Measurements from ENCODE around the gene TAF13.
"Not testable (repeated sequence)": the region's sequence is repeated elsewhere in the genome, so short reads cannot be mapped to it uniquely, and the experiment has no call there.

TAF13 gene

DNA sequence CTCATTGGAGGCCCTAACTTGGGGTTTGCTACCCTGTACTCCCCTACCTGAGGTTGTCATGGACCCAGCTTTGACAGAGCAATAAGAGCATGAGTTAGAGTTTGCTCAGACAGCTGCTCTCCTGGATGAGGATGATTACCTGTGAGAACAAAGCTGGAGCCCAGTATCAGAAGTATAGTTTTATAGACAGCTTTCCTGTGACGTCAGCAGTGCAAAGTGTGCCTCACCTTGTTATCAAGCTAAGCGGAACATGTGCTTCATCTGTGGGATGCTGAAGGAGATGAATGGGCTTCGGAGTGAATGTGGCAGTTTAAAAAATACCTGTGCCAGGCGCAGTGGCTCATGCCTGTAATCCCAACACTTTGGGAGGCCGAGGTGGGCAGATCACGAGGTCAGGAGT lies 28.5 kb downstream of the TAF13 start:
- Histone ChIP-seq H3K4me1 (ENCODE audit: control insufficient read depth, insufficient read depth, low read length) (no peaks in the 10 kb centered on the region), H3K36me3 (ENCODE audit: control insufficient read depth in 2 of 2, insufficient read depth in 2 of 2, low read length in 2 of 2) (no peaks in the 10 kb centered on the region), H3K9me3 (ENCODE audit: control insufficient read depth in 2 of 2, low read length in 2 of 2) (no peaks in the 10 kb centered on the region), H3K4me3 (ENCODE audit: low read length in 2 of 2) (no peak overlapping the region), H3K27me3 (ENCODE audit: control insufficient read depth in 1 of 2, insufficient read depth in 2 of 2, low read length in 2 of 2) (no peaks in the 10 kb centered on the region), H3K27ac (ENCODE audit: low read length) (no peak overlapping the region), H3K9ac (ENCODE audit: low read length in 2 of 2) (no peak overlapping the region)

DNA sequence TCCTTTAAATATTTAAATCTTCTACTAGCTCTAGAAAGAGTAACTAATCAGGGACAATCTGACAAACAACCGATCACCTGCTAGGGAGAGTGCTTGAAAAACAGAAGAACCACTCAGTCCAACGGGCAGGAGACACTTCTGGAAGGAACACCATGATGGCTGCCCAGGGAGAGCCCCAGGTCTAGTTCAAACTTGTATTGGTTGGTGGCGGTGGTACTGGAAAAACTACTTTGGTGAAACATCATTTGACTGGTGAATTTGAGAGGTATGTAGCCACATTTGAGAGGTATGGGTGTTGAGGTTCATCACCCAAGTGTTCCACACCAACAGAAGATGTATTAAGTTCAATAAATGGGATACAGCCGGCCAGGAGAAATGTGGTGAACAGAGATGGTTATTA lies 29.1 kb downstream of the TAF13 start:
- H3K4me1 ChIP-seq (ENCODE audit: control insufficient read depth, insufficient read depth, low read length), result no peaks in the 10 kb centered on the region
- H3K4me3 ChIP-seq (ENCODE audit: low read length in 2 of 2), result no peak overlapping the region
- no peaks in the 10 kb centered on the region for H3K27me3 ChIP-seq (ENCODE audit: control insufficient read depth in 1 of 2, insufficient read depth in 2 of 2, low read length in 2 of 2)
- H3K9me3 ChIP-seq (ENCODE audit: control insufficient read depth in 2 of 2, low read length in 2 of 2), result no peaks in the 10 kb centered on the region
- no peak overlapping the region for H3K9ac ChIP-seq (ENCODE audit: low read length in 2 of 2)
- no peak overlapping the region for H3K27ac ChIP-seq (ENCODE audit: low read length)
- no peaks in the 10 kb centered on the region for H3K36me3 ChIP-seq (ENCODE audit: control insufficient read depth in 2 of 2, insufficient read depth in 2 of 2, low read length in 2 of 2)

DNA sequence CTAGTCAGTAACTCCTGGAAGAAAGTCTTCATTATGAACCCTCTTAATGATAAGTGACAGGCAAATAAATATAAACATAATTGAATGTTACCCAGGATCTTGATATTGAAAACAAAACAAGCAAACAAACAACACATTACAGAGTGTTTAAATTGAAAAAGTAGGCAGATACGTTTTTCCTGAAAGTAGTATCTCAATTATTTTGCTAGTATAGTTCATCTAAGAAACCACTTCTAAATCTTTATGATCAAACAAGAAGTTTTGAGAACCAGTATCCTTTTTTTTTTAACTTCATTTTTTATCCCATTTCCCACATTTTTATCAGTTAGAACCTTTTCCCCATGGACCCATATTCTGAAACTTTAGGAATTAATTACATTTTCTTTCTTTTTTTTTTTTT lies 30.2 kb downstream of the TAF13 start:
- Histone ChIP-seq H3K9ac (ENCODE audit: low read length in 2 of 2) (no peak overlapping the region), H3K27me3 (ENCODE audit: control insufficient read depth in 1 of 2, insufficient read depth in 2 of 2, low read length in 2 of 2) (no peaks in the 10 kb centered on the region), H3K36me3 (ENCODE audit: control insufficient read depth in 2 of 2, insufficient read depth in 2 of 2, low read length in 2 of 2) (no peaks in the 10 kb centered on the region), H3K9me3 (ENCODE audit: control insufficient read depth in 2 of 2, low read length in 2 of 2) (no peaks in the 10 kb centered on the region), H3K4me1 (ENCODE audit: control insufficient read depth, insufficient read depth, low read length) (peaks cover 3% of the 10 kb centered on the region), H3K27ac (ENCODE audit: low read length) (no peak overlapping the region), H3K4me3 (ENCODE audit: low read length in 2 of 2) (no peak overlapping the region)

DNA sequence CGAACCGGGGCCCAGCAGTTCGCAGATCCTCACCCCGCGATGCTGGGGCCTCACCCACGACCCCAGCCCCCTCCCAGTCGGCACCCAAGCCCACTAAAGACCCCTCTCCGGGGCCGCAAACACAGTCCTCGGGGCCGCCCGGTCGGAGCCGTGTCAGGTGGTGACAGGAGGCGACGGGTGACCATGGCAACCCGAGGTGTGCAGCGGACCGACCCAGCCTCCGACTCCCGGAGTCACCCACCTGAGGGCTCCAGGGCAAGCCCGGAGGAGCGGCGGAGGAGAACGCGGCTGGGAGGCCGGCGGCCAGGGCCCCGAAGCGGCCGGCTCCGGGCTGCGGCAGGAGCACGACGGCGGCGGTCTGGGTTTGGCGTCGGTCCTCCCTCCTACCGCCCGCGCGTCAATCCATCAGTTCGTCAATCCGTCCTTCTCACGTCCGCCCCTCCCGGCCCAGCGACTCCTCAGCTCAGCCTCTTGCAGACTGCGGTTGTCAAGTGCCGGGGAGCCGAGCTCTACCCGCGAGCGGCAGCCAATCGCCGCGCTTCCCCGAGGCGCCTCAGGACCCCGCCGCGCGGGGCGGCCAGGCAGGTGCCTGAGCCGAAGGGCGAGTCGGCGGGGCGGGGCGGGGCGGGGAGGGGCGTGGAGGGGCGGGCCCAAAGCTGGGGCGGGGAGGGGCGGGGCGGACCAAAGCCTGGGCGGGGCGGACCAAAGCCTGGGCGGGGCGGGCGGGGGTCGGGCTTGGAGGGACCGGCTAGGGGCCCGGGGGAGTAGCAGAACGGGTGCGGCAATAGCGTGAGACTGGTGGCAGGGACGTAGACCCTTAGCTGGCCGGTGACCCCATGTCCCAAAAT lies 34.0 kb downstream of the TAF13 start, which contains the start of gene WDR47:
TSS of gene WDR47 (minus strand) at position 482 of the 848 bp plus-strand sequence. CDS start 18,590 bp downstream, outside the sequence.
- Histone ChIP-seq H3K9ac (ENCODE audit: low read length in 2 of 2) (peak within 1 kb of the TSS; percentile 75 to 80), H3K36me3 (ENCODE audit: control insufficient read depth in 2 of 2, insufficient read depth in 2 of 2, low read length in 2 of 2) (no peaks in the 10 kb centered on the region), H3K4me1 (ENCODE audit: control insufficient read depth, insufficient read depth, low read length) (peaks cover 3% of the 10 kb centered on the region), H3K27ac (ENCODE audit: low read length) (no peak within 1 kb of the TSS), H3K4me3 (ENCODE audit: low read length in 2 of 2) (peak within 1 kb of the TSS; percentile 89 to 92), H3K27me3 (ENCODE audit: control insufficient read depth in 1 of 2, insufficient read depth in 2 of 2, low read length in 2 of 2) (no peaks in the 10 kb centered on the region), H3K9me3 (ENCODE audit: control insufficient read depth in 2 of 2, low read length in 2 of 2) (no peaks in the 10 kb centered on the region)

DNA sequence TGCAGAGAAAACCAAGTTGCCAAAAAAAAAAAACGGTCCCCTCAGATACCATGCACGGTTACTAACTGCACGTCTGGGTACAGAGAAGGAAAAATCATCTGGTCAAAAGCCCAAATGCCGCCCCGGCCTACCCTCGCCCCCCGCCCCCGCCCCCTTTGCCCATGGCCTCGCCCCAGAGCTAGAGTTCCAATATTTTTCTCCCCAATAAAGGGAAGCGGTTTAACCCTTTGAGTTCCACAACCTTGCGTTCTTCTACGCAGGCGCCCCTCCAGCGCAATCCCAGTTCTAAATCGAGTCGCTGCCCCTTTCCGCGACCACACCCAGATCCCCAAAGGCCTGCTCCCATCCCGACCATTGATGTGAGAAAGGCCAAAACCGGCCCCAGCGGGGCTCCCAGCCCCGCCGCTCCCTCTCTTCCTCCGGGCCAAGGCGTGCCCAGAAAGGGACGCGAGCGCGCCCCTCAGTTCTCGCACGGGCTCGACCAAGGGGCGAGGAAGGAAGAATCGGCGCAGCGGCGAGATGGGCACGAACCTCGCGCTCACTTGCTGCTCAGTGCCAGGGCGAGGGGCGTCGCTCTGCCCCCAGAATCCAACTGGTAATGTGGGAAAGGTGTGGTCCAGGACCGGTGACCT lies 34.7 kb downstream of the TAF13 start:
- Histone ChIP-seq H3K4me3 (ENCODE audit: low read length in 2 of 2) (peak overlapping the region; percentile 89 to 92), H3K27ac (ENCODE audit: low read length) (no peak overlapping the region), H3K27me3 (ENCODE audit: control insufficient read depth in 1 of 2, insufficient read depth in 2 of 2, low read length in 2 of 2) (no peaks in the 10 kb centered on the region), H3K9me3 (ENCODE audit: control insufficient read depth in 2 of 2, low read length in 2 of 2) (no peaks in the 10 kb centered on the region), H3K36me3 (ENCODE audit: control insufficient read depth in 2 of 2, insufficient read depth in 2 of 2, low read length in 2 of 2) (no peaks in the 10 kb centered on the region), H3K9ac (ENCODE audit: low read length in 2 of 2) (peak overlapping the region; percentile 59 to 80), H3K4me1 (ENCODE audit: control insufficient read depth, insufficient read depth, low read length) (peaks cover 3% of the 10 kb centered on the region)

DNA sequence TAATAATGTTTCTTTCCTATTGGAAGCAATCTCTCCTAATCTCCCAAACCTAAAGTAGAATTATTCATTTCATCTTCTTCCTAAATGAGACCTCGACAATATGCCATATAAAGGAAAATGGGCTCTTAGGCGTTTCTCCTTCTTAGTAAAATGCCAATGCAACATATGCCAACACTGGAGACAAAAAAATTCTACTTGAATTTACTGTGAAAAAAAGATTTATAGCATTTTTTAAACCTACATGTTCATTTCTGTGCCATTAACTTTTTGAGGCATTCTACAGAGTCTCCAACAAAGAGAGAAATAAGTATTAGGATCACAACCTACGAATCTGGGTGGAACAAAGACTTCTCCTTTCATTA lies 35.2 kb downstream of the TAF13 start:
- peak overlapping the region in 1 of 2 donors; percentile 59 for H3K9ac ChIP-seq (ENCODE audit: low read length in 2 of 2)
- no peaks in the 10 kb centered on the region for H3K36me3 ChIP-seq (ENCODE audit: control insufficient read depth in 2 of 2, insufficient read depth in 2 of 2, low read length in 2 of 2)
- H3K27ac ChIP-seq (ENCODE audit: low read length), result no peak overlapping the region
- peak overlapping the region; percentile 89 to 92 for H3K4me3 ChIP-seq (ENCODE audit: low read length in 2 of 2)
- peaks cover 3% of the 10 kb centered on the region for H3K4me1 ChIP-seq (ENCODE audit: control insufficient read depth, insufficient read depth, low read length)
- no peaks in the 10 kb centered on the region for H3K9me3 ChIP-seq (ENCODE audit: control insufficient read depth in 2 of 2, low read length in 2 of 2)
- H3K27me3 ChIP-seq (ENCODE audit: control insufficient read depth in 1 of 2, insufficient read depth in 2 of 2, low read length in 2 of 2), result no peaks in the 10 kb centered on the region

GRCh38 chr1:109034382-109034781 lies 41.4 kb downstream of the TAF13 start:
- no peaks in the 10 kb centered on the region for H3K9me3 ChIP-seq (ENCODE audit: control insufficient read depth in 2 of 2, low read length in 2 of 2)
- no peak overlapping the region for H3K9ac ChIP-seq (ENCODE audit: low read length in 2 of 2)
- H3K27me3 ChIP-seq (ENCODE audit: control insufficient read depth in 1 of 2, insufficient read depth in 2 of 2, low read length in 2 of 2), result no peaks in the 10 kb centered on the region
- no peaks in the 10 kb centered on the region for H3K36me3 ChIP-seq (ENCODE audit: control insufficient read depth in 2 of 2, insufficient read depth in 2 of 2, low read length in 2 of 2)
- H3K4me1 ChIP-seq (ENCODE audit: control insufficient read depth, insufficient read depth, low read length), result no peaks in the 10 kb centered on the region
- no peak overlapping the region for H3K27ac ChIP-seq (ENCODE audit: low read length)
- H3K4me3 ChIP-seq (ENCODE audit: low read length in 2 of 2), result no peak overlapping the region

GRCh38 chr1:109029493-109029892 lies 46.3 kb downstream of the TAF13 start:
- not testable (repeated sequence) for H3K4me1 ChIP-seq (ENCODE audit: control insufficient read depth, insufficient read depth, low read length); H3K4me3 ChIP-seq (ENCODE audit: low read length in 2 of 2); H3K36me3 ChIP-seq (ENCODE audit: control insufficient read depth in 2 of 2, insufficient read depth in 2 of 2, low read length in 2 of 2); H3K27me3 ChIP-seq (ENCODE audit: control insufficient read depth in 1 of 2, insufficient read depth in 2 of 2, low read length in 2 of 2); H3K9me3 ChIP-seq (ENCODE audit: control insufficient read depth in 2 of 2, low read length in 2 of 2); H3K27ac ChIP-seq (ENCODE audit: low read length); H3K9ac ChIP-seq (ENCODE audit: low read length in 2 of 2)

- Histone ChIP-seq H3K36me3 (ENCODE audit: control insufficient read depth in 2 of 2, insufficient read depth in 2 of 2, low read length in 2 of 2) (no peaks in the 10 kb centered on the region), H3K9ac (ENCODE audit: low read length in 2 of 2) (no peak overlapping the region), H3K27me3 (ENCODE audit: control insufficient read depth in 1 of 2, insufficient read depth in 2 of 2, low read length in 2 of 2) (no peaks in the 10 kb centered on the region), H3K4me3 (ENCODE audit: low read length in 2 of 2) (no peak overlapping the region), H3K9me3 (ENCODE audit: control insufficient read depth in 2 of 2, low read length in 2 of 2) (no peaks in the 10 kb centered on the region), H3K27ac (ENCODE audit: low read length) (no peak overlapping the region), H3K4me1 (ENCODE audit: control insufficient read depth, insufficient read depth, low read length) (no peaks in the 10 kb centered on the region)
These were observed 48.0 kb downstream of the TAF13 start for GRCh38 chr1:109027841-109028240.

DNA sequence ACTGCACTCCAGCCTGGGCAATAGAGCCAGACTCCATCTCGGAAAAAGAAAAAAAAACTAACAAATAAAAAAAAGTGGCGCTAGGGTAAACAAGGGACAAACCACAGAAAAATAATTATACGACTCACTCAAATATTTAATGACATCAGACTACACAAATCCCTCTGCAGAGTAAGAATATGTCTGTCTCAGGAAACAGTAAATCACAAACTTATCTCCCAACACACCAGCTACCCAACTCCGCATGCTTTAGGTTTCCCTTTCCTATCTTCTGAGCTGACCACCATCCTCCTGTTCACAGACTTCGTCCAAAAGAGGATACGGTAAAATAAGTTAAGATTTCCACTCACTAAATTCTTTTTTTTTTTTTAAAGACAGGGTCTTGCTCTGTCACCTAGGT lies 50.1 kb downstream of the TAF13 start:
- H3K27me3 ChIP-seq (ENCODE audit: control insufficient read depth in 1 of 2, insufficient read depth in 2 of 2, low read length in 2 of 2), result no peaks in the 10 kb centered on the region
- H3K36me3 ChIP-seq (ENCODE audit: control insufficient read depth in 2 of 2, insufficient read depth in 2 of 2, low read length in 2 of 2), result no peaks in the 10 kb centered on the region
- no peak overlapping the region for H3K4me3 ChIP-seq (ENCODE audit: low read length in 2 of 2)
- no peaks in the 10 kb centered on the region for H3K9me3 ChIP-seq (ENCODE audit: control insufficient read depth in 2 of 2, low read length in 2 of 2)
- no peaks in the 10 kb centered on the region for H3K4me1 ChIP-seq (ENCODE audit: control insufficient read depth, insufficient read depth, low read length)
- H3K27ac ChIP-seq (ENCODE audit: low read length), result no peak overlapping the region
- no peak overlapping the region for H3K9ac ChIP-seq (ENCODE audit: low read length in 2 of 2)

DNA sequence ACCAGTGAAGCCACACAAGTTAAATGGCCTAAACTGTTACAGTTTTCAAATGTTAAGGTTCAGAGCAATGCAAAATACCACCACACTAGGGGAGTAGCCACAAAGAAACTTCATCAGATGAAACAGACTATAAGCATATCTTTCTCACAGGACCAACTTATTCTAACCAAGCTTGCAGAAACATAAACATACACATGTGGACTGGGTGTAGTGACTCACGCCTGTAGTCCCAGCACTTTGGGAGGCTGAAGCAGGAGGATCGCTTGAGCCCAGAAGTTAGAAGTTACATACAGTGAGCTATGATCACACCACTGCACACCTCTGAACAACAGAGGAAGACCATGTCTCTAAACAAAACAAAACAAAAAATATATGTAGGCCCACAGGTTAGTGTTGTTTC lies 51.2 kb downstream of the TAF13 start:
- Histone ChIP-seq H3K27me3 (ENCODE audit: control insufficient read depth in 1 of 2, insufficient read depth in 2 of 2, low read length in 2 of 2) (no peaks in the 10 kb centered on the region), H3K9ac (ENCODE audit: low read length in 2 of 2) (no peak overlapping the region)

More for the DNA sequence above, 51.2 kb downstream of the TAF13 start:
- no peaks in the 10 kb centered on the region for H3K36me3 ChIP-seq (ENCODE audit: control insufficient read depth in 2 of 2, insufficient read depth in 2 of 2, low read length in 2 of 2)
- no peaks in the 10 kb centered on the region for H3K9me3 ChIP-seq (ENCODE audit: control insufficient read depth in 2 of 2, low read length in 2 of 2)
- H3K4me1 ChIP-seq (ENCODE audit: control insufficient read depth, insufficient read depth, low read length), result no peaks in the 10 kb centered on the region
- no peak overlapping the region for H3K4me3 ChIP-seq (ENCODE audit: low read length in 2 of 2)
- H3K27ac ChIP-seq (ENCODE audit: low read length), result no peak overlapping the region

All from stomach smooth muscle (tissue), 2 donors.